Liver (tissue), 3 donors: Measurements from ENCODE around the gene ZC3H8.

Experiments
- ATF3 ChIP-seq: IDR thresholded peaks from 2 replicates; pipeline ENCODE4 v1.6.1; 2016; ENCODE audit warnings: antibody characterized with exemption
- CTCF ChIP-seq: fragments of 150-350 bp; IDR thresholded peaks from 2 replicates; pipeline ENCODE4 v1.5.1; 2017; ENCODE audit warnings: improper control_type of control experiment, low read depth, low read length; ENCODE audit not compliant: missing input control
- FOXA1 ChIP-seq: IDR thresholded peaks from 2 replicates; pipeline ENCODE4 v1.6.1; 2016; ENCODE audit warnings: antibody characterized with exemption
- MAX ChIP-seq: IDR thresholded peaks from 2 replicates; pipeline ENCODE4 v1.6.1; 2016; ENCODE audit warnings: antibody characterized with exemption
- RAD21 ChIP-seq, 2 donors: IDR thresholded peaks; 2 replicates each; pipeline ENCODE4 v1.6.1; 2016; ENCODE audit warnings: antibody characterized with exemption in 2 of 2, mild to moderate bottlenecking in 2 of 2
- REST ChIP-seq: IDR thresholded peaks from 2 replicates; pipeline ENCODE4 v1.6.1; 2016; ENCODE audit warnings: antibody characterized with exemption, mild to moderate bottlenecking
- ZBTB33 ChIP-seq: IDR thresholded peaks from 2 replicates; pipeline ENCODE4 v1.6.1; 2016; ENCODE audit warnings: antibody characterized with exemption
- donor health status: healthy.
- donor health status: healthy.

- TF ChIP-seq CTCF (no peak), FOXA1 (no peak), REST (no peak), RAD21 (IDR thresholded peaks at IDR 0.05) (no peak), ZBTB33 (no peak), MAX (no peak), ATF3 (no peak)
These were observed 46.3 kb upstream of the ZC3H8 start for GRCh38 chr2:112301171-112301584.
